ENCODE measurements around the gene CUL7.
"Not testable (repeated sequence)": the region's sequence is repeated elsewhere in the genome, so short reads cannot be mapped to it uniquely, and the experiment has no call there.

Gene CUL7

DNA sequence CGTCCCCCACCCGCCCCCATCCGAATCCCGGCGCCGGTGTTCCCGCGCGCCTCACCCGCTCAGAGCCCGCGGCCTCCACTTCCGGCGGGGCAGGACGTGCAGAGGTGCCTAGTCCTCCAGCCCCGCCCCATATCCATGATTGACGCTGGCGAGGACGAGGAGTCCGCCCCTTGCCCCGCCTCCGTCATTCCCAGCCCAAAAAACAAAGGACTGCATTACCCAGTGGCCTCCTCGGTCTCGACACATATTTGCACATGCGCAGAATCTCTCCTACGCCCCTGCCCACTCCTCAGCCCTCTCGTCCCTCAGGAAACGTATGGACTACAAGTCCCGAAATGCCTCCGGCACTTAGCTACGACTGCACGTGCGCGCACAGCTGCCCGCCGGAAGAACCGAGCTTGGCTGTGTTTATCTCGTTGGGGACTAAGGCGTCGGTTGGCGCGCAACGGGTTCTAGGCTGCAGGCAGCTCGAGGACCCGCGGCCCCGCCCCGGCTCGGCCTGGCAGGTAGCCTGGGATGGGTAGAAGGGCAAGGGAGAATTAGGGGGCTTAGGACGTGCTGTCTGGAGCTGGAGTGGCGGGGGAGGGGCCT is 39.7 kb downstream of the CUL7 start, which contains the start of the genes KLHDC3 and MEA1:
Gene KLHDC3, plus strand, starts transcription at position 407 of the 591 bp plus-strand sequence. CDS start 2,944 bp downstream, outside the sequence.
Gene MEA1, minus strand, starts transcription at position 104 of the 591 bp plus-strand sequence. CDS start 133 bp downstream, outside the sequence.
- DNase-seq, result peak; percentile 99

GRCh38 chr6:43013097-43013842 is 40.4 kb downstream of the CUL7 start:
- no peak for DNase-seq

DNA sequence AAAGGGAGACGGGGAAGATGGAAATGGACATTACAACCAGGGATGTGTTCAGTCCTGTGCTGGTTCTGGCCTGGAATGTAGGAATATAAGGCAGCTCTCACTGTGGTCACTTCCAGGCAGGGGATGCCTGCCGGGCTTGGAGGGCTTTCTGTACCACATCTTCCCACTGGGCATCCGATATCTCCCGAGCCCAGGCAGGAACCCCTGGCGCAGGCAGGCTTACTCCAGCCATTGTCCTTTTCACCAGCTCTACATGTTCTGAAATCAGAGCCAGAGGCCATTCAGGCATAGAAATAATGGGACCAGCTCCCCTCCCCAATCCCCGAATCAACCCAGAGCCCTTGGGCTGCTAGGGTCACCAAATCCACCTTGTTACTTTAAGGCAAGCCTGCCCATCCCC is 41.3 kb downstream of the CUL7 start:
- DNase-seq, result no peak

- DNase-seq, result no peak
Measured at GRCh38 chr6:43011207-43011606, 42.4 kb downstream of the CUL7 start.

- DNase-seq, result no peak
Measured at GRCh38 chr6:43009124-43009523, 44.5 kb downstream of the CUL7 start.

DNA sequence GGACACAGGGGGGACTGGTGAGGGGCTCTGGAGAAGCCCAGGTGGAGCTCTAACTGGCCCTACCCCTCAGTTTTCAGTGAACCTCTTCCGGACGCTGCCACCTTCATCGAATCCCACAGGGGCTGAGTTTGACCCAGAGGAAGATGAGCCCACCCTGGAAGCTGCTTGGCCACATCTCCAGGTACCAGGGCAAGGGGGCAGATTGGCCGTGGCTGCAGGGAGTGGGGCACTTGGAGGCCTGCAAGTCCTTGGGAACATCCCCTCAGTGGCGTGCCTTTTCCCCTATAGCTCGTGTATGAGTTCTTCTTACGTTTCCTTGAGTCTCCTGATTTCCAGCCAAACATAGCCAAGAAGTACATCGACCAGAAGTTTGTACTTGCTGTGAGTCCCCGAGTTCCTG is 46.5 kb downstream of the CUL7 start:
- no peak for DNase-seq

DNA sequence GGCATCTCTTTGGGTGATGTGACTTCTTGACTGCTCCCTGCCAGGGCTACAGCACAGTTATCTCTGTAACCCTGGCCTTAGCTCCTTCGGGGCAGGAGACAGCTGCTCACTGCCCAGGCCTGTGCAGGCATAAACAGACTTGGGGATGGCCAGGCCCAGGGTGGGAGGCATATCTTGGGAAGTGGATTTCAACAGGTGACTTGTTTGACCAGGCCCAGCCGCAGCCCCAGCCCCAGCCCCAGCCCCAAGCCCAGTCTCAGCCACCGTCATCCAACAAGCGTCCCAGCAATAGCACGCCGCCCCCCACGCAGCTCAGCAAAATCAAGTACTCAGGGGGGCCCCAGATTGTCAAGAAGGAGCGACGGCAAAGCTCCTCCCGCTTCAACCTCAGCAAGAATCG is 47.4 kb downstream of the CUL7 start:
- no peak for DNase-seq

- DNase-seq, result no peak
Measured at GRCh38 chr6:43005844-43006243, 47.8 kb downstream of the CUL7 start.

DNA sequence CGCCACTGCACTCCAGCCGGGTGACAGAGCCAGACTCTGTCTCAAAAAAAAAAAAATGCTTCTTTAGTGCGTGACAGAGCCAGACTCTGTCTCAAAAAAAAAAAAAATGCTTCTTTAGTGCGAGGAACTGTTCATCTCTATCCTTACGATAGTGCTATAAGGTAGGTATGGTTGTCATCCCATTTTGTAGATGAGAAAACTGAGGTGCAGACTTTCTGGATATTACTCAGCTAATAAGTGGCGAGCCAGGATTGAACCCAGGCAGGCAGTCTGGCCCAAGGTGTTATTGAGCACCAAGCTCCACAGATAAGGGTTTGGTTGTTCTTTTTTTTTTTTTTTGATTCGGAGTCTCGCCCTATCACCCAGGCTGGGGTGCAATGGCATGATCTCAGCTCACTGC is 51.8 kb downstream of the CUL7 start:
- no peak for DNase-seq

GRCh38 chr6:42998205-42998604 is 55.4 kb downstream of the CUL7 start:
- not testable (repeated sequence) for DNase-seq

DNA sequence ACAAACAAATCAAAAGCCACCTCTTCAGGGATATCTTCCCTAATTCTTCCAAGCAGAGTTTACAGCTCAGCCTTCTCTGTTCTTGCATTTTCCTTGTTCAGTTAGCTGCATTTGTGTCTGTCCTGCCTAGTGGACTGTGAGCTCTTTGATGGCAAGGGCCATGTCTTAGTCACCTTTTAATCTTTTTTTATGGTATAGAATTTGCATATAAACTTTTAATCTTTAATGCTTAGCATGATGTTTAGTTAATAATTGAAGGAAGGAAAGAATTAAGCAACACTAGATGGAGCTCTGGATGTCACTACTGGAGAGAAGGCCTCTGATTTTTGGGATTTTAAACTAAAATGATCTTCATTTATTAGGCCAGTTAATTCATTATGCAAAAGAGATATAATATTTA is 57.1 kb downstream of the CUL7 start:
- no peak for DNase-seq

DNA sequence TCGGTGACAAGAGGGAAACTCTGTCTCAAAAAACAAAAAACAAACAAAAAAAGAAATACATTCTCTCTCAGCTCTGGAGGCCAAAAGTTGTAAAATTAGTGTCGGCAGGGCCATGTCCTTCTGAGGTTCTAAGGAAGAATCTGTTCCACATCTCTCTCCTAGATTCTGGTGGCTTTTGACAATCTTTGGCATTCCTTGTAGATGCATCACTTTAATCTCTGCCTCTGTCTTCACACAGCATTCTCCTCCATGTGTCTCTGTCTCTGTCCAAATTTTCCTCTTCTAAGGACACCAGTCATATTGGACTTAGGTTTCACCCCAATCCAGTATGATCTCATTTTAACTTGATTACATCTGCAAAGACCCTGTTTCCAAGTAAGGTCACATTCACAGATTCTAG is 60.2 kb downstream of the CUL7 start:
- no peak for DNase-seq

- DNase-seq, result no peak
Measured at GRCh38 chr6:42989923-42990322, 63.7 kb downstream of the CUL7 start.

GRCh38 chr6:42988486-42989020 is 65.1 kb downstream of the CUL7 start:
- no peak for DNase-seq
